Activated CD8-positive, alpha-beta memory T cell treated with anti-CD3 and anti-CD28 coated beads, Interleukin-2, amount 50 U/mL, for 1 hour (primary cell): ENCODE data around the gene CNTNAP5.

Experiments
- DNase-seq: peaks from one replicate; pipeline ENCODE4 v3.0.0-alpha.2; 2020; ENCODE audit errors: extremely low read depth

The CNTNAP5 gene

DNA sequence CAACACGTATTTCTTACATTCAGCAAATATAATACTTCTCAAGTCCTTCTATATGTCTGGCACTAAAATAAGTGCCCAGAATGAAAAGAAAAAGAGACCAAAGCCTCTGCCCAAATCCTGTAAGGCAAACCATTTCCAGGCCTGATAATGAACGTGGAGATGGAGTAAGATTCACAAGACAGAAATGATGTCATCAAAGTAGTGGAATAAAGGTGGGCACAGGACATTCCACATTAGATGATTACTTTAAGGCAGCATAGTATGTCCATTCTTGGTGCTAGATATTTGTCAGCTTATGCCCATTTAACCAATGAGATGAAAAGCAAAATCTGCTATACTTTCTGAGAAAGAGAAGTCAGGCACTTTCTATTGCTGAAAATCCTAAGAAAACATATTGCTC is 38.5 kb downstream of the CNTNAP5 start:
- no peak for DNase-seq

DNA sequence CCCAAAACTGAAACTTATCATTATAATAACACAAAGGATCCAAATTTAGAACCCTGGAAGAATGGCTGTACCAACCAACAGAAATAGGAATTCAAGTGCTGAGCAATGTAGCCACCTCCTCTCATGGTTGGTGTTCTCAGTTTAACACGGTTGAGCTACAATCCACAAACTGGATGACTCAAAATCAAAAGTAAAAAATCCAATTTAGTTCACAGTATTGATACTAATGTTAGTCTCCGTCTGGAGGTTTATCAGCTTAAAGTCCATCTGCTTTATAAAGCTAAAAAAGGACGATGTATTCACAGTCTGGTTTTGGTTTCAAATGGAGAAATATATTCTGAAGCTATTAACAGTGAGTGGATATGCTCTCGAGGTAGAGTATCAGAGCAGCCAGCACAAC is 40.5 kb downstream of the CNTNAP5 start:
- no peak for DNase-seq

DNA sequence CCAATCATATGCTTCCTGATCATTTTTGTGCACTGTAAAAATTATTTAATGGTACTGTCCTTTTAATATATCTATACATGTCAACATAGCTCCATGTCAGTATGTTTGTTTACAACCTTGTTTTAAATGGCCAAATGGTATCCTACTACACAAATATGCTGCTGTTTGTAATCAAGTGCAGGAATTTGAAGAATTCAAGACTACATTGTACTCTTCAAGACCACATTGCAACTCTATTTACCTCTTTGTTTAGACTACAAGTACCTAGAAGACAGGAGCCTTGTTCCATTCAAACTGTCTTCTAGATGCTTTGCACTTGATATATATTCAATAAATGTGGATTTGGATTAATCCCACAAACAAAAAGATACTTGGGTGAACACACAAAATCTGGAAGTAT is 41.7 kb downstream of the CNTNAP5 start:
- no peak for DNase-seq

DNA sequence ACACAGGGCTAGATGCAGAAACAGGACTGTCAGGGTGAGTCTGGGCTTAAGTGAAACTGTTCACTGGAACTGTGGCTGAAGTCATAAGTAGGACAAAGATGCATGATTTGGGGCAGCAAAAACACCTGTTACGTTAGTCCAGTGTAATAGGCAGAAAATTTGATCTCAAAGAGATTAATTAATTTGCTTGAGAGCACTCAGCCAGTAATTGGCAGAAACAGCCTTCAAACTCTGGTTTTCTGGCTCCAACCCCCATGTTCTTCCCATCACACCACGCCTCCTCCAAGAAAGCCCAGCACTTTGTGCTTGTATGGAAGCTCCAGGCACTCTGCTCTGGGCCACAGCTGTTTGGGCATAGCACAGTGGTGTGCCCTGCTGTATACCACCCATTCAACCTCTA is 54.0 kb downstream of the CNTNAP5 start:
- DNase-seq: no peak

DNA sequence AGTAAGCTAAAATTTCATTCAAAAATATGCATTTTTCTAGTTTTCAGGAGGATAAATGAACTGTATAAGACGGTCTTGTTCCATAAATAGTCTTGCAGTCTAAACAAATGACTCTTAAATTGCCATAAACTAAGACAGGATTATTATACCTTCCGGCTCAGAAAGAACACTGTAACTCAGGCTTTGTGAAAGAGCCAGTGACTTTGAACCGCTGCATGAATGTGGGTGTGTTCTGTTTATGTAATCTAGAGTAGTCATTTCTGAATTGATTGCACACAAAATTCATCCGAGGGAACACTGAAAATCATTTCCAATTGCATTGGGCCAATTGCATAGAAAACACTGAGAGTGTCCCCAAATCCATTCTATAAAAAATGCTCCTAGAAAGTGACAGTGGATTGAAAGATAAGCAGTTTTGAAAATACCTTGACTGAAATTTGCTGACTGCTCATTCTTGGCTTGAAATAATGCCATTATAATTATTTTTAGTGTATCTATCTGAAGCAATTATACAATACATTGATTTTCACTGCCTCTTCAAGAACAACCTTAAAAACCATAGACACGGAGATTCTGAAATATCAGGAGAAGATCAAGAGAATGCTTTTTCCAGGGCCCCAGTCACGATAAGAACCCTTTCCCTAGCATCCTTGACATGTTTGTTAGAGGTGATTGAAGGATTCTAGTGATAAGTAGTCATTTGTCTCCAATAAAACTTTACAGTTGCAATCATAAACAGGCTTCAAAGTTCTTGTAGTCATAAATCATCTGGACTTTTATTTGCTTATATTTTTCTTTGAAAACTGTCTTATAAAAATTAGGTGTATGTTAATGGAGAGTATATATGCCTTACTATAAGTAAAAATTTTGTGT is 55.4 kb downstream of the CNTNAP5 start:
- no peak for DNase-seq

DNA sequence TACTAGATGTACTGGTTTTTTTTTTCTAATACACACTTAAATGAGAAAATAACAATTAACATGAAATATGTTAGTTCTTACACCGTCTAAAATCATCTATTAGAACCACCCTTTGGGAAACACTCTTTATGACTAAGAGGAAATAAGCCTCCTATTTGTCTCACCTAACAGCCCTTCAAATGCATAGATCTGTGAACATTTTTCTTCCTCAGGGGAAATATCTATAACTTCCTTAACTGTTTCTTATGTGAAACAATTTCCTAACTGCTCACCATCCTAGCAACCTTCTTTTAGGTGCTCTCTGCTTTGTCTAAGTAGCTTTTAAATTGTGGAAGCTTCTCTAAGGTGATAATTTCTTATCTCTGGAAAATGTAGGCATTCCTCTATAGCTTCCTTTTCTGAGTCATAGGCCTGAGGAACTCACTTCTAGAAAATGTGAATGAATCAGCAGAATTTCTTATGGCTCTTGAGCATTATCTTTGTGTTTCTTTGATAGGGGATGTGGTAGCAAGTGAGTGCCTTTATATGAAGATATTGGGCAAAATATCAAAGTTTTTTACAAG is 56.1 kb downstream of the CNTNAP5 start:
- no peak for DNase-seq

DNA sequence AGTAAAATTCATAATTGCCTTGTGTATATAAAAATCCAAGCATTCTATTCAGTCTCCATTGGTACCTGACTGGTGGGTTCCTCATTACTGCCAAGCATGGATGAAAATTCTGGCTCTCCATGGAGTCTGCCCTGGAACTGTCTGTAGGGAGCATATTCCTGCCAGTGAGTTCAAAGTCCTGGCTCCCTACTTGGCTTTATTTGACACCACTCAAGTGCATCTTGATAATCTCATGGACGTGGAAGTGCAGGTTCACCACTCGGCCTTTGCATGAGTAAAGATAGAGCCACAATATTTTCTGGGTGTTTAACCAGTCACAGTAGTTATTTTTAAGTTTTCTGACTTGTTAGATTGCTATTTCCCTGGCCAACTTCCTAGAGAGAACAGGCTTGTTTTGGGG is 63.5 kb downstream of the CNTNAP5 start:
- no peak for DNase-seq

DNA sequence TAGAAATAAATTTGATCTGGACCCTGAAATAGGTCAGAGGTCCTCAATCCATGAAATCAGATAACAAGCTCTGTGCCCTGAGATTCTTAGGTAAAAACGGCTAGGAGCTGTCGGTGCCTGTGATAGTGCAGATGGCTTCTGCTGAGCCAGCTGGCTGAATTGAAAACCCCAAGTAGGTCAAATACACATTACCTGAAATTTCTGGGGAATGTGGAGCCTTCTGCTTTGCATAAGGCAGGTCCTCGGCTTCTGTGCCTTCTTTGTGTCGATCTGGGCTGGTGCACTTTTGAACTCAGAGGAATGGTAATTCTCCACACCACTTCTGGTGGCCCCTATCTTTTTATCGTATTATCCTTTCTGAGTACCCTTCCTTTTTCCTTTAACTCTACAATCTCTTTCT is 66.6 kb downstream of the CNTNAP5 start:
- no peak for DNase-seq

DNA sequence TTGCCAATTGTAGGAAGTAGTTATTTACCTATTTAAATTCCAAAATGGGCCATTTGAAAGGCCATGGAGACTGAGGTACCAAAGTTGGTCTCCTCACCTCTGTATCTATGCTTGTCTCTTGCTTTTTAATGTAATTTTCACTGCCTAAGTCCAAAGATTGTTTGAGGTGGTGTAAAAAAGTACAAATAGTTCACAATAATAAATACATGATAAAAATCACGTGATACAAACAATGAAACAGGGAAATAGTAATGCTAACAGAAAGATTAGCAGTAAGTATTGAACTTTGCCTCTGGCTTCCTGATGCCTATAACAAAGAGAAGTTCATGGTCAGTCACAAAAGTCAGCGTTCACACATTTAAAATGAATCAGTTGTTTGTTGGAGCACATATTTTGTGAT is 67.6 kb downstream of the CNTNAP5 start:
- no peak for DNase-seq

DNA sequence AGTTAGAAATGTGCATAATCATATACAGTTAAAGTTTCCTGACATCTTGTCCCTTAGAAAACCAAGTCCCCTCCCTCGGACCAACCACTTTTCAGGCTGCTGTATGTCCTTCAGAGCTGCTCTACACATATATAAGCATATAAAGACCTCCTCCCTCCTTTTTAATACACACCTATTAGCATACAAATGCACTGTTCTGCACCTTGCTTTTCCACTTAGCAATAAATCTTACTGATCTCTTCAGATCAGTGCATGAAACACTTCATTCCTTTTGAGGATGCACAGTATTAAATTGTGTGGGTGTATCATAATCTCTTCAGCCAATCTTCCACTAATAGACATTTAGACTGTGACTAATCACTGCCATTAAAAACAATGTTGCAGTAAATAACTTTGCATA is 79.8 kb downstream of the CNTNAP5 start:
- no peak for DNase-seq

DNA sequence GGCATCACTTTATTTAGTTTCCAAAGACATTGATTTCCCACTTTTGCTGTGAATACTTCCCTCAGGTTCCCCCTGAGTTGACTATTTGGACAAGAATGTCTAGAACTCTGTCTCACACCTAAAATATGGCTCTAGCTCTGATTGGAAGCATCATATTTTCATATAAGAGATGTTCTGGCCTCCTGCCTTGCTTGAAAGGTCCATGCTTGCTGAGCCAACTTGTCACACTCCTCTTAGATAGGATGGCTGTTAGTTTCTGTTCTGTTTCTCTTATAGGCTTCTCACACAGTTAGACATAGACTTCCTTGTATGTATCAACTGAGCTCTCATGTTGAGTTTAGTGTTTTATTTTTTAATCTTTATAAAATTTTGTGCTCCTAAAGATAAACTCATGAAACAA is 87.1 kb downstream of the CNTNAP5 start:
- no peak for DNase-seq

DNA sequence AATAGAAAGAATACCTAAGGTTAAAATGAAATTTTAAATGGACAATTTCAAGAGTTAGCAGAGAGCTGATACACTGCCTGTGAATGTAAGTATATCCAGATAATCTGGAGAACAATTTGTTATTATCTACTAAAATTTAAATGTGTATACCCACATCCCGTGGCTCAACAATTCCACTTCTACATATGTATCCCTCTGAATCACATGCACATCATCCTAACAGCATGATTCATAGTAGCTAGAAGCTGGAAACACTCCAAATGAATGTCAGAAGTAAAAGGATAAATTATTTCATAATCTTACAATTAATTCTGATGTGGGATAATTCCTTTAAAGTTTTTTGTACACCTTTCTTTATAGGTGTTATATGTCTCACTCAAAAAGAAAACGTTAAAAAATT is 87.9 kb downstream of the CNTNAP5 start:
- DNase-seq: no peak

DNA sequence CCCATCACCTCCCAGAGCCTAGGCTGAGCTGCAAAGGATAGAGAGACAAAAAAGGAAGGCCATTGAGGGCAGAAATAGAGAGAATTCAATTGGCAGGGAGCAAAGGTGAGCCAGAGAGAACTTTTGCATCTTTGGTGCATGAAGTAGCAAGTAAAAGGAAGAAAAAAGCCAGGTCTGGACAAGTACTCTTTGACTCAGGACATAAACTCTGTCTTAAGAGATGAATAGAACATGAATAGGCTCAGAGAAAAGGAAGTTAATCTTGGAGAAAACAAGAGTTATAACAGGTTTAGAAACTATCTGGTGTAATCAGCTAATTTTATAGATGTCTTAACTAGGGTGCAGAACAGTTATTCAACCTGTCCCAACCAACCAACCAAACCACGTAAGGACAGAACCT is 95.2 kb downstream of the CNTNAP5 start:
- no peak for DNase-seq

DNA sequence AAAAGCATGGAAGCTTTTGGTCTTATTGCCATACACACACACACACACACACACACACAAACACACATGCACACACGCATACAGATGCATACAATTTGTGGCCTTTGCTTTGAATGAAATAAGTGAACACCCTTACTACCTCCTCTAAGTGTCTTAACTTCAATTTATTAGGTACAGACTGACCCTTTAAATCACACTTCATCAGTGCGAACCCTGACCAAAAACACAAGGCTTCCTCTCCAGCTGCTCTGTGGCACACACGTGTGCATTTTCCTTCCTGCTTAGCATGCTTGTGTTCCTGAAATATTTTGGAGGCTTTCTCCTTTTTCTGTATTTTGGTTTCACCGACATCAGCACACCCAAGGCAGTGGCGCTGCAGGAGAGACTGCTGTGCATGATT is 96.0 kb downstream of the CNTNAP5 start:
- DNase-seq: no peak

DNA sequence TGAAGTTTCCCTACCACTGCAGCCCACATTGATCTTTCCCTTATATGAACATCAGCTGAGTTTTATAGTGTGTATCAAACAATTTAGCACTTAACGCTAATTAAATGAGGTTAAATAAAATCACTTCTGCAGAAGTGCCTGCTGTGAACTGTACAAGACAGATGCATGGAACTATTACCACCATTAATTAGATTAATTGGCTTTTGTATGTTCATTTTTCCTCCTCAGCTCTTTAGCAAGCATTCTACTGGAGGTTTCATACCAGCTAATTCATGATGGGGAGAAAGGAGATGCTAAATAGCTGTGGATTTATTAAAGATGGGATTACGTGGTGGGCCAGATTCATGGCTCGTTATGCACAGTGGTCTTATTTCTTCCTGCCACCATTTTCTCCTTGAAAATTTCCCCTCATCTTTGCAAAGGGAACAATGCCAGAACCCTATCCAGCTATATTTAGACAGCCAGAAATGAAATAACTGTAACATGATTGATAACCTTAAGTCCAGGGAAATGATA is 96.7 kb downstream of the CNTNAP5 start:
- DNase-seq: no peak

DNA sequence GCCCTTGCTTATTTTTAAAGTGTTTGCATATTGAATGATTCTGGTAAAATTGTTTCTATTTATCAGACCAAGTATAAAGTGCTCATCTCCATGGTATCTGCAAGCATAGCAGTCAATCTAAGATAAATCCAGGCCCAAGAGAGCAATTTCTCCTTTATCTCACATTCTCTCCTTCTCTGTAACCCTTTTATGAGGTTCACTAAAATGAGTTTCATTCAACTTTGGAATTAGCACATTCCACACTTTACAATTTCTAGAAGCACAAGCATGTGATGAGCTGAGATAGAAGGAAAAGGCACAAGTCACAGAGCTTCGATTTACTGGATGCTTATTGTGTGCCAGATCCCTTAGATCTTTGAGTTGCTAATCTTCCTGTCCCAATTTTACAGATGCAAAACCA is 97.3 kb downstream of the CNTNAP5 start:
- DNase-seq: no peak

DNA sequence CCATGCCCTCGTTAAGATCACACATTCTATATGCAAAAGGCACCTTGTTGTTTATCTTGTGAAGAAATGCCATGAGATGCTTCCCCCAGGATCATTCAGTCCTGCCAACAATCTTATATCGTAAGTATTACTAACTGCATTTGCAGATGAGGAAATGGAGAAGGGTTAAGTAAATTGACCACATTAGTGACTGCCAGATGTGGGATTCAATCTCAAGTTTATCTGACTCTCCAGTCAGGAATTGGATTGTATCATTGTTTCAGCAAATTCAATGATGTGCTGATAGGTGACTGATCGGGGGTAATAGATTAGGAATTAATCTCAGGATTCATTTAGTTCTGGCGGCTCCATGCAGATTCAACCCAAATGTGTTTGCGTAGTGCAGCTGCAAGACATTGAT is 106.2 kb downstream of the CNTNAP5 start:
- DNase-seq: no peak

DNA sequence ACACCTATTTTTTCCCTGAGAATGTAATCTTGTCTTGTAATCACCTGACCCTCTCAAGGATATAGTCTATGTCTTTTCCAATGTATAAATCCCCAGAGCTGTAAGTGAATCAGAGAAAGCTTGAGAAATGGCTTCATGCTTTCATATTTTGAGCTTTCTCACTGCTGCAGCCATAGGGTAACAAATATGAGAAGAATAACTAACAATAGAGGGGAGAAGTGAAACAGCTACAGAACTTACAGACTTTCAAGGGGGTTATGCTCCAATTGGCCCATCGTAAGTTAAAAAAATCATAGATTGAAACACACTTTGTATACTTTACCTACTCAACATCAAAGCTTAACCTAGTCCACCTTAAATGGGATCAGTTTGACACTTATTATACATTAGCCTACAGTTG is 111.0 kb downstream of the CNTNAP5 start:
- DNase-seq: no peak

DNA sequence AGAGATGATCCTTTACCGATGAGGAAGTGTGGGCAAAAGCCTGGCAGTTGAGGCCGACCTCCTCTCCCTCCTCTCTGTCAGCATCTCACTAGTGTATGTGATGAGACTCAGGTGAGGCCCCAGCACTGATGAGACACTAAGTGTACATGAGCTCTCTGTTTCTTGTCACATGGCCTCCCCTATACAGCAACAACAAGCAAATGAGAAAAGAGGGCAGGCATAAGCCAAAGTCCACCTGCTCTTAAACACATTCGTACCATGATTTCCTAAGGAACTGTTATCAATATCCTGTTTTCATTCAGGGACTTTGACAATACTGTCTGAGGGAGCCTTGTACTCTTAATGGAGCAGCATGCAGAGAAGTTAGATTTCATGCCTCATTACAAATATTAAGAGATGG is 113.0 kb downstream of the CNTNAP5 start:
- DNase-seq: no peak

DNA sequence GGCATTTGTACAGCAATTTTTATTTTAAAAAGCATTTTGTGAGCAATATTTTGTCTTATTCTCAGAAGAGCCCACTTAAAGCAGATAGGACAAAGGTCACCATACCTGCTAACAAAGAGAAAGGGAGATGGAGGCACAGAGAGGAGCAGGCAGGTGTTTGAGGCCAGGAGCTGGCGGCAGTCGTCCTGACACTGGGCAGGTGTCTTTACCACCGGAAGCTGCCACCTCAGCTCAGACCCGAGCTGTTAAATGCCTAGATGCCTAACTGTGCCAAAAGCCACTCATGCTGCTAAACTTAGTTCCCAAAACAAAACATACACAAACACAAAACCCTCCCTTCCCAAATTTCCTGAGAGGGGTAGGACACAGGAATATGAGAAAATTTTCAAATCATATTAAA is 120.9 kb downstream of the CNTNAP5 start:
- no peak for DNase-seq

DNA sequence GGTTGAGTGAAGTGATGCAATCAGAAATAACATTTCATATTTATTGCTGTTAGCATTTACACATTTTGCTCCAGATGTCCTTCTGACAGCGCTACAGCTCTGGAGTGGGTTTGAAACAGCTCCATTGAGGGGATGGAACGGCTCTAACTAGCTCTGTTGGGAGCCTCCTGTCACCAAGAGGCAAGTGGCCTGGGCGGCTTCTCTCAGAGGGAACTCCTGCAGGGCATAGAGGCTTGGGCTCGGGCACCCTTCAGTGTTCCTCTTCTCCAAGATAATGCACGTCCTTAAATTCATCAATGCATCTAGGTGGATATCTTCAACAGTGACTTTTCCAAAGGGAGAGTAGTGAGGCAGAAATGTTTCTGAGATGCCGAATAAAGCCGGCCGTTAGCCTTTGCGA is 122.5 kb downstream of the CNTNAP5 start:
- DNase-seq: no peak

DNA sequence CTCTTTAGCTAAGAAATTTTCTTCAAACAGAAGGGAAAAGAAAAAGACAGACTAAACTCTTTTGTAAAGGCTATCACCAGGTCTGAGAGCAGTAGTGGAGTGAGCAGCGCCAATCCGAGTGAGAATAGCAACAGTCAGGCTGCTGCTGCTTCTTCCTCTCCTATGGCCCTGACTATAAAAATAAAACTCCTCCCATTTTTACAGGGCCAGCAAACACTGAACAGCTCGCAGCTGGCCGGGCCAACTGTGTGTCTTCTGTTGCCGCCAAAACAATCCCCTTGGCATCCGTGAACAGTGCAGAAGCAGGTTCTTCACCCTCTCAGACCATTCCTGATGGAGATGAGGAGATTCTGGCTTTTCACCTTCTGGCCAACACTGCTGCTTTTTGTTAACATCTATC is 124.5 kb downstream of the CNTNAP5 start:
- no peak for DNase-seq

DNA sequence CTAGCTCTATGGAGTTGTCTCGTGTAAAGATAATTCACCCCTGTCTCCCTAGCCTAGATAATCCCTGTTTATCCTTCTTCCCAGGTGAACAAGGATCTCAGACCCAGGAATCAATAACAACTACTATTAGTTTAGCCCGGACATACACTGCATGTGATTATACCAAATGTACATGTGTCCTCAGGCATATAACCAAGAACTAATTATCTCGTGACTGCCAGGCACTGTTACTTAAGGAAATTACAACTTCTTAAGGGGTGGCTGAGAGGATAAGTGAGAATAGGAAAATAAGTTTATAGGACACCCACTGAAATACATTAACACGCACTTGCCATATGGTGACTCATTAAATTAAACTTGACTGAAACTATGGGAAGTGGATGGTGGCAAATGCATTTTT is 126.6 kb downstream of the CNTNAP5 start:
- DNase-seq: no peak

DNA sequence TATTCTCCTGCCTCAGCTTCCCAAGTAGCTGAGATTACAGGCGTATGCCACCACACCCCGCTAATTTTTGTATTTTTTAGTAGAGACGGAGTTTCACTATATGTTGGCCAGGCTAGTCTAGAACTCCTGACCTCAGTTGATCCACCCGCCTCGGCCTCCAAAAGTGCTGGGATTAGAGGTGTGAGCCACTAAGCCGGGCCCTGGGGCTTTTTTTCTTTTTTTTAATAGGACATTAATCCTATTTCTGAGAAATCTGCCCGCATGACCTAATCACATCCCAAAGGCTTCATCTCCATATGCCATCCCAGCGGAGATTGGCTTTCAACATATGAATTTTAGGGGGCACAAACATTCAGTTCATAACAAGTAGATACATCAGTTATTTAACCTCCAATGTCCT is 128.6 kb downstream of the CNTNAP5 start:
- no peak for DNase-seq
